Gastroesophageal sphincter (tissue), 3 donors: ENCODE data around the gene DAGLB.

Experiments
- EP300 ChIP-seq: sonication (generic); formaldehyde crosslinking; IDR thresholded peaks from one replicate; pipeline ENCODE4 v1.6.1; 2017; ENCODE audit warnings: antibody characterized with exemption, mild to moderate bottlenecking
- POLR2A ChIP-seq, 2 donors: fragments of 450-650 bp; IDR thresholded peaks; one replicate each; pipeline ENCODE4 v1.6.1; 2017; ENCODE audit warnings: antibody characterized with exemption in 2 of 2, mild to moderate bottlenecking in 2 of 2, moderate library complexity in 1 of 2
- POLR2AphosphoS5 ChIP-seq: sonication (generic); formaldehyde crosslinking; IDR thresholded peaks from one replicate; pipeline ENCODE4 v1.6.1; 2017; ENCODE audit warnings: antibody characterized with exemption
- TF ChIP-seq, protein P1 (sequence below), 4 experiments: fragments of 200-600 bp in 2 of 4; fragments of 450-650 bp in 2 of 4; sonication (generic) in 1 of 4; IDR thresholded peaks; one replicate each; pipeline ENCODE4 v1.5.1; 2017 to 2019; ENCODE audit warnings: antibody characterized with exemption in 4 of 4, mild to moderate bottlenecking in 2 of 4, moderate library complexity in 2 of 4

GRCh38 chr7:6393667-6394056, 54.1 kb downstream of the DAGLB start:
- TF ChIP-seq, protein P1, sequence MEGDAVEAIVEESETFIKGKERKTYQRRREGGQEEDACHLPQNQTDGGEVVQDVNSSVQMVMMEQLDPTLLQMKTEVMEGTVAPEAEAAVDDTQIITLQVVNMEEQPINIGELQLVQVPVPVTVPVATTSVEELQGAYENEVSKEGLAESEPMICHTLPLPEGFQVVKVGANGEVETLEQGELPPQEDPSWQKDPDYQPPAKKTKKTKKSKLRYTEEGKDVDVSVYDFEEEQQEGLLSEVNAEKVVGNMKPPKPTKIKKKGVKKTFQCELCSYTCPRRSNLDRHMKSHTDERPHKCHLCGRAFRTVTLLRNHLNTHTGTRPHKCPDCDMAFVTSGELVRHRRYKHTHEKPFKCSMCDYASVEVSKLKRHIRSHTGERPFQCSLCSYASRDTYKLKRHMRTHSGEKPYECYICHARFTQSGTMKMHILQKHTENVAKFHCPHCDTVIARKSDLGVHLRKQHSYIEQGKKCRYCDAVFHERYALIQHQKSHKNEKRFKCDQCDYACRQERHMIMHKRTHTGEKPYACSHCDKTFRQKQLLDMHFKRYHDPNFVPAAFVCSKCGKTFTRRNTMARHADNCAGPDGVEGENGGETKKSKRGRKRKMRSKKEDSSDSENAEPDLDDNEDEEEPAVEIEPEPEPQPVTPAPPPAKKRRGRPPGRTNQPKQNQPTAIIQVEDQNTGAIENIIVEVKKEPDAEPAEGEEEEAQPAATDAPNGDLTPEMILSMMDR (IDR thresholded peaks at IDR 0.05): no peak
- TF ChIP-seq POLR2A (IDR thresholded peaks at IDR 0.05) (no peak), EP300 (no peak), POLR2AphosphoS5 (no peak)
